ENCODE results near the gene RPRD1B.
"Not testable (repeated sequence)": the region's sequence is repeated elsewhere in the genome, so short reads cannot be mapped to it uniquely, and the experiment has no call there.

Gene RPRD1B

GRCh38 chr20:38102206-38102605 lies 68.7 kb downstream of the RPRD1B start:
- DNase-seq (ENCODE audit: low read depth in 1 of 2, low spot score in 1 of 2), result not testable (repeated sequence)

- no peak for DNase-seq (ENCODE audit: low read depth in 1 of 2, low spot score in 1 of 2)
These were observed 70.7 kb downstream of the RPRD1B start for GRCh38 chr20:38104285-38104684.

- no peak for DNase-seq (ENCODE audit: low read depth in 1 of 2, low spot score in 1 of 2)
These were observed 72.9 kb downstream of the RPRD1B start for GRCh38 chr20:38106461-38106860.

- not testable (repeated sequence) for DNase-seq (ENCODE audit: low read depth in 1 of 2, low spot score in 1 of 2)
These were observed 73.8 kb downstream of the RPRD1B start for GRCh38 chr20:38107386-38107785.

- DNase-seq (ENCODE audit: low read depth in 1 of 2, low spot score in 1 of 2), result not testable (repeated sequence)
These were observed 74.4 kb downstream of the RPRD1B start for GRCh38 chr20:38107916-38108315.

- no peak for DNase-seq (ENCODE audit: low read depth in 1 of 2, low spot score in 1 of 2)
These were observed 75.0 kb downstream of the RPRD1B start for GRCh38 chr20:38108438-38108985.

GRCh38 chr20:38108986-38109541 lies 75.5 kb downstream of the RPRD1B start:
- no peak for DNase-seq (ENCODE audit: low read depth in 1 of 2, low spot score in 1 of 2)

GRCh38 chr20:38109591-38110524 lies 76.3 kb downstream of the RPRD1B start:
- no peak for DNase-seq (ENCODE audit: low read depth in 1 of 2, low spot score in 1 of 2)

GRCh38 chr20:38110525-38111178 lies 77.1 kb downstream of the RPRD1B start:
- DNase-seq (ENCODE audit: low read depth in 1 of 2, low spot score in 1 of 2), result no peak

GRCh38 chr20:38111366-38112232 lies 78.1 kb downstream of the RPRD1B start:
- no peak for DNase-seq (ENCODE audit: low read depth in 1 of 2, low spot score in 1 of 2)

- DNase-seq (ENCODE audit: low read depth in 1 of 2, low spot score in 1 of 2), result no peak
These were observed 78.8 kb downstream of the RPRD1B start for GRCh38 chr20:38112261-38112929.

GRCh38 chr20:38112930-38113294 lies 79.4 kb downstream of the RPRD1B start:
- no peak for DNase-seq (ENCODE audit: low read depth in 1 of 2, low spot score in 1 of 2)

- DNase-seq (ENCODE audit: low read depth in 1 of 2, low spot score in 1 of 2), result no peak
These were observed 80.1 kb downstream of the RPRD1B start for GRCh38 chr20:38113401-38114325.

GRCh38 chr20:38114353-38114791 lies 80.8 kb downstream of the RPRD1B start:
- no peak for DNase-seq (ENCODE audit: low read depth in 1 of 2, low spot score in 1 of 2)

GRCh38 chr20:38115205-38115604 lies 81.7 kb downstream of the RPRD1B start:
- no peak for DNase-seq (ENCODE audit: low read depth in 1 of 2, low spot score in 1 of 2)

- DNase-seq (ENCODE audit: low read depth in 1 of 2, low spot score in 1 of 2), result no peak
These were observed 82.3 kb downstream of the RPRD1B start for GRCh38 chr20:38115896-38116295.

- no peak for DNase-seq (ENCODE audit: low read depth in 1 of 2, low spot score in 1 of 2)
These were observed 83.0 kb downstream of the RPRD1B start for GRCh38 chr20:38116409-38117165.

- DNase-seq (ENCODE audit: low read depth in 1 of 2, low spot score in 1 of 2), result no peak
These were observed 83.7 kb downstream of the RPRD1B start for GRCh38 chr20:38117205-38117604.
